Measurements from ENCODE around the gene KCTD1. TPM values are rescaled to one million over a fixed set of nuclear protein-coding genes. Genes with fewer than 3 reads are reported as not detected.

The KCTD1 gene
- total and polyA plus RNA-seq, 10 of the 15 experiments (the other 5 are each of a cell fraction or from before 2014, with no cell fraction given): 1.5 to 13.4 (median 5.5) TPM

DNA sequence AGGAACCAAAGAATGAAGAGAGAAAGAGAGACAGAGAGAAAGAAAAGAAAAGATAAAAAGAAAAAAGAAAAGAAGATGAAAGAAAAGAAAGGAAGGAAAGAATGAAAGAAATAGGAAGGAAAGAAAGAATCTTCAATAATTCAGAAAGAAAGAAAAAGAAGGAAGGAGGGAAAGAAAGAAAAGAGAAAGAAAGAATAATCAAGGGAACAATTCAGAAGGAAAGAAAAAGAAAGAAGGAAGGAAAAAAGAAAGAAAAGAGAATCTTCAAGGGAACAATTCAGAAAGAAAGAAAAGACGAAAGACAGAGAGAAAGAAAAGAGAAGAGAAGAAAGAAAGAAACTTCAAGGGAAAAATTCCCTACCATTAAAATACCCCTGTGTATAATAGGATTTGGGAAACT is 5.6 kb upstream of the KCTD1 start:
- no peak overlapping the region for H2AFZ ChIP-seq (ENCODE audit: control insufficient read depth, low read depth, low read length)
- BruUV-seq (replicated peaks): no TSS peak
- in situ Hi-C loops (cut with MboI): no loop called here
- no peak overlapping the region for H3K27ac ChIP-seq (ENCODE audit: control insufficient read depth, insufficient read depth)
- TF ChIP-seq, protein P1, sequence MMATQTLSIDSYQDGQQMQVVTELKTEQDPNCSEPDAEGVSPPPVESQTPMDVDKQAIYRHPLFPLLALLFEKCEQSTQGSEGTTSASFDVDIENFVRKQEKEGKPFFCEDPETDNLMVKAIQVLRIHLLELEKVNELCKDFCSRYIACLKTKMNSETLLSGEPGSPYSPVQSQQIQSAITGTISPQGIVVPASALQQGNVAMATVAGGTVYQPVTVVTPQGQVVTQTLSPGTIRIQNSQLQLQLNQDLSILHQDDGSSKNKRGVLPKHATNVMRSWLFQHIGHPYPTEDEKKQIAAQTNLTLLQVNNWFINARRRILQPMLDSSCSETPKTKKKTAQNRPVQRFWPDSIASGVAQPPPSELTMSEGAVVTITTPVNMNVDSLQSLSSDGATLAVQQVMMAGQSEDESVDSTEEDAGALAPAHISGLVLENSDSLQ (IDR thresholded peaks at IDR 0.05): no peak
- TF ChIP-seq NFXL1 (IDR thresholded peaks at IDR 0.05; ENCODE audit: borderline replicate concordance): no peak
- no peak overlapping the region for H3K4me3 ChIP-seq
- RAD21 ChIA-PET (ENCODE audit: unreplicated experiment): no interaction called here
- ATAC-seq: no peak
- intact Hi-C loops (cut with micrococcal nuclease; ENCODE audit: unreplicated experiment): no loop called here
- CTCF ChIA-PET: interaction anchor here (1.3 kb wide), 1 partner anchor 10 kb away, joined by 3 read pairs; no protein-coding TSS in a partner anchor
- H3K4me1 ChIP-seq (ENCODE audit: control insufficient read depth, insufficient read depth, low read length): peaks cover 32% of the 10 kb centered on the region
- no peaks in the 10 kb centered on the region for H3K36me3 ChIP-seq (ENCODE audit: control insufficient read depth in 2 of 2, insufficient read depth in 2 of 2, low read length in 1 of 2)
- H4K20me1 ChIP-seq (ENCODE audit: control insufficient read depth, insufficient read depth): no peaks in the 10 kb centered on the region
- WGBS (ENCODE audit: insufficient coverage, insufficient replicate concordance, low lambda C conversion rate, missing lambda C conversion rate): 33% methylated on average over 1 of the region's 1 CpG
- FAIRE-seq: no peak
- no peak overlapping the region for H3K9ac ChIP-seq (ENCODE audit: control insufficient read depth, insufficient read depth, low read length)
- POLR2A ChIA-PET: no interaction called here
- peaks cover 4 to 8% of the 10 kb centered on the region in 2 experiments for H3K27me3 ChIP-seq (replicated peaks in 1 of 2; ENCODE audit: control insufficient read depth in 2 of 2, insufficient read depth in 2 of 2, low read length in 1 of 2)
- H3K9me3 ChIP-seq (replicated peaks; ENCODE audit: control insufficient read depth, insufficient read depth, low read length): no peaks in the 10 kb centered on the region
- H3K4me2 ChIP-seq (ENCODE audit: control insufficient read depth, insufficient read depth): no peak overlapping the region
- no peaks in the 10 kb centered on the region for H3K79me2 ChIP-seq (ENCODE audit: control insufficient read depth, insufficient read depth, low read length)
- SMC1A ChIA-PET (ENCODE audit: uncharacterized antibody, unreplicated experiment): interaction anchor here (3.0 kb wide), 1 partner anchor 170 kb away, joined by 7 read pairs; no protein-coding TSS in a partner anchor
- no peak for DNase-seq (ENCODE audit: low read depth, low spot score)

DNA sequence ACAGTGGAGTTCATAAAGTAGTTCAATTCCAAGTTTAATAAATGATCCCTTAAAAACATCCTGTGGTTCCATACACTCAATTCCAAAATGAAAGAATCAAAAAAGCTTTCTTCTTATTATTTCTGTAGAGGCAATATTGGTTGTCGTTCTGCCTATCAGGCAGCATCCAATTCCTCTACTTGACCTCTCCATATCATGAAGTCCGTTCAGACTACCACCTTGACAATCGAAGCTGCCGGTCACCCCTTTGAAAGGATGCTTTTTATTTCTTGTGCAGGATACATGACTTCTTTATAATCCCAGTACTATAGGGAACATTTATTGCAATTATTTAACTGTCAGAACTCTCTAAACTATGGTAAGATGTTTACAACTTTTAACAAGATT is 3.3 kb upstream of the KCTD1 start:
- RAD21 ChIA-PET (ENCODE audit: unreplicated experiment): no interaction called here
- no peak overlapping the region for H3K4me3 ChIP-seq
- peaks cover 36% of the 10 kb centered on the region for H3K4me1 ChIP-seq (ENCODE audit: control insufficient read depth, insufficient read depth, low read length)
- H4K20me1 ChIP-seq (ENCODE audit: control insufficient read depth, insufficient read depth): no peaks in the 10 kb centered on the region
- no peak overlapping the region for H3K4me2 ChIP-seq (ENCODE audit: control insufficient read depth, insufficient read depth)
- SMC1A ChIA-PET (ENCODE audit: uncharacterized antibody, unreplicated experiment): interaction anchor here (1.0 to 3.0 kb wide), 2 partner anchors 168 to 245 kb away, joined by 4 to 7 read pairs; no protein-coding TSS in a partner anchor
- no peak overlapping the region for H2AFZ ChIP-seq (ENCODE audit: control insufficient read depth, low read depth, low read length)
- intact Hi-C loops (cut with micrococcal nuclease; ENCODE audit: unreplicated experiment) (no loop called here), in situ Hi-C loops (cut with MboI) (no loop called here)
- WGBS (ENCODE audit: insufficient coverage, insufficient replicate concordance, low lambda C conversion rate, missing lambda C conversion rate): 57% methylated on average over 4 of the region's 4 CpGs
- H3K79me2 ChIP-seq (ENCODE audit: control insufficient read depth, insufficient read depth, low read length): peaks cover 11% of the 10 kb centered on the region
- DNase-seq (ENCODE audit: low read depth, low spot score) (no peak), ATAC-seq (no peak), FAIRE-seq (no peak)
- no peaks in the 10 kb centered on the region for H3K9me3 ChIP-seq (replicated peaks; ENCODE audit: control insufficient read depth, insufficient read depth, low read length)
- peaks cover 4 to 8% of the 10 kb centered on the region in 2 experiments for H3K27me3 ChIP-seq (replicated peaks in 1 of 2; ENCODE audit: control insufficient read depth in 2 of 2, insufficient read depth in 2 of 2, low read length in 1 of 2)
- CTCF ChIA-PET: interaction anchor here (0.6 kb wide), 1 partner anchor 23 kb away, joined by 3 read pairs; no protein-coding TSS in a partner anchor
- TF ChIP-seq HDGF (IDR thresholded peaks at IDR 0.05) (no peak), IKZF1 (conservative IDR thresholded peaks at IDR 0.05) (no peak), KDM1A (IDR thresholded peaks at IDR 0.05; ENCODE audit: borderline replicate concordance) (no peak), HCFC1 (IDR thresholded peaks at IDR 0.05; ENCODE audit: low read length) (no peak), SIX5 (IDR thresholded peaks at IDR 0.05; ENCODE audit: low read depth, low read length, severe bottlenecking) (no peak), RBBP5 (conservative IDR thresholded peaks at IDR 0.05) (no peak)
- H3K27ac ChIP-seq (ENCODE audit: control insufficient read depth, insufficient read depth): no peak overlapping the region
- H3K9ac ChIP-seq (ENCODE audit: control insufficient read depth, insufficient read depth, low read length): no peak overlapping the region
- POLR2A ChIA-PET: no interaction called here
- no TSS peak for BruUV-seq (replicated peaks)
- H3K36me3 ChIP-seq (ENCODE audit: control insufficient read depth in 2 of 2, insufficient read depth in 2 of 2, low read length in 1 of 2): no peaks in the 10 kb centered on the region
